DMS79 treated with DMSO at 0.1 percent for 48 hours (cell line): ENCODE measurements around the gene CXCR6.

ENCODE experiments used
- DNase-seq: peaks from one replicate; lab custom pipeline; 2025; lab: John Stamatoyannopoulos, UW

Gene CXCR6

DNA sequence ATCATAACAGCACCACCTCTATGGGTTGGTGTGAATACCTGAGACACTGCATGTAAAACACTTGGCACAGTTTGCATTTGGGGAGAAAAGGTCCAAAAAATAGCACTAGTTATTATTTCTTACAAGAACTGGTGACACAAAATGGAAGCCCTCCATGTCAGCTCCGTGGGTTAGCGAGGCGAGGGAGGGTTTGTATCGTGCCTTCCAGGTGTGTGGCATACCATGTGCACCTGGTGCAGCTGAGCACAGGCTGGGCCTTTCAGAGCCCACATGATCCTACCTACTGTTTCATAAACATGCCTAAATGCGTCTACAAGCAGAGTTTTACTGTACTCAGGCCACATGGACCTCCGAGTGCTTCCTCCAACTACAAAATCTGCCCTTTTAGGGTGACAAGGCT, 5.6 kb downstream of the CXCR6 start:
- DNase-seq, result no peak

DNA sequence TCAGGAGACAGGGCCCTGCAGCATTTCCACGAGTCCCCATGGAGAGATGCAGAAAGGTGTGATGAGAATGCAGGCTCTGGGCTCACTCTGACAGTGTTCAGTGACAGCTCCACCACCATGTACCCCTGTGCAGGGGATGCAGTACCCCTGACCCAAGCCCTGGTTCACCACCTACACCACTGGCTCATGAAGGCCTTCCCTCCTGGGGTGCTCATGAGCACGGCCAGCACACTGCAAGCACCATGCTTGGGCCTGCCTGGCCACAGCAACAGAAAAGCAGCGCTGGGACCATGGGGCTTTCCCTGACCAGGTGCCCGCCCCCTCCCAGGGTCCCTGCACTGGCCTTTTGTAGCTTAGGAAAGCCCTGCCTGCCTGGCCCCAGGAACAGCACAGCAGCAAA, 6.2 kb downstream of the CXCR6 start:
- no peak for DNase-seq

DNA sequence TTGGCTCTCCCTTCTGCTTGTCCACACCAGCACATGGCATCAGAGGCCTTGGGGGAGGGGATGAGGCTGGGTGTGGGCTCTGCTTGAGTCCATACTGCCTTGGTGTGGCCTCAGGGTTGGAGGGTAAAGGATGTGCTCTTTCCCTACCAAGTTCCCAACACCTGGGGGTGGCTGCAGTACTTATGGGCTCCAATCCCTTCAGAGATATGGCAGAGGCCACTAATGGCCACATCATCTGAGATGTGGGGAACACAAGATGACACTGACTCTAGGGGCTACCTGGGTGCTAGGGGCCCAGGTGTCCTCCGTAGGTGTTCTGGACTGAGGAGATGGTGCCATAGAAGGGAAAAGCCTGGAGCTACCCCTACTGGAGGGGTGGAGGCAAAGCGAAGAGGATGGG, 6.9 kb downstream of the CXCR6 start:
- no peak for DNase-seq

DNA sequence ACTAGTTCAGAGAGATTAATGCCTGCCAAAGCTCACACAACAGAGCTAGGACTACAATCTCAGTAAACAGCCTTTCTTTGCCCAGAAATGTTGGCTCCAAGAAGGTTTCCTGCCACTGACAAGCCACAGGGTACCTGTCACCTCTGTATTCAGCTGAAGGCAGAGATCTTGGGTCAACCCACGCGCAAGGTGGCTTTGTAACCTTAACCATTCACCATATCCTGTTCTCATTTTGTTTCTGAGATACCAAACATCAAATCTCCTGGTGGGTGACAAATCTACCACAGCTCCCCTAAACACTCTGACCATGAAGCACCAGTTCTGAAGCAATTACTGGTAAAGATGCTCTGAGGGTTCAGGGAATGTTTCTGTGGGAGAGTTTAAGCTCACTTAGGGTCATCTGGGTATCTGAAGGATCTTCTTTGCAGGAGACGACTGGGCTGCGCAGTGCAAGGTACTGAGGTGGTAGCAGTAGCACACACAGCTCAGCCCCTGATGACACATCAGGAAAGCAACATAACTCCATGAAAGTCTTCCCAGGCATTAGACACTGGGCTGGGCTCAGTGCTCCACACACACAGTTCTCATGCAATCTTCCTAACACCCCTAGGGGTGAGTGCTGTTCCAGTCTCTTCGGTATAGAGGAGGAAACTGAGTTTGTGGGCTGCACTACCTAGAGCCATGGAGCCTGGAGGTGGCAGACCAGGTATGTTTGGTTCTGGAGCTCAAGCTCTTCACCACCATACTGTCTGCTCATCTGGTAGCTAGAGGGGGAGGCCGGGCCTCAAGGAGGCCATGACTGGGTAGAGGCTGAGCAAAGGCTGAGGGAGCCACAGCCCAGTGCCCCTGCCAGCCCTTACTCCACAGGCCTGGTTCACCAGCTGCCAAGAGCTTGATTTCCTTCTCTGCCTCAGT, 7.7 kb downstream of the CXCR6 start:
- no peak for DNase-seq

DNA sequence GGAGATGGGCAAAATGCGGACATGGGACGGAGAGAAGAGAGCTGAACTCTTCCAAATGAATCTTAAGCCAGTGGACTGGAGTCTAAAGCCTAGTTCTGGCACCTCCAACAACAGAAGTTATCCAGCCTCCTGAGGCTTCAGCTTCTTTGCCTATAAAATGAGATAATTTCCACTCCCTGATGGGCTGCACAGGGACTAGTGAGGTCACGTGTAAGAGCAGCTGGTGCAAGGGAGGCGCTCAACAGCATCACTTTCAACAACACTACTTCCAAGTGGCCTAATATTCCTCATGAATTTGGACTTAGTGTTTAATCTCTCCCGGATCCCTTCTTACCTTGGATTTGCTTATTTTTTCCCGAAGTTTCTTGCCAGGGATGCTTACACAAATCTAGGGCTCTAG, 8.7 kb downstream of the CXCR6 start:
- DNase-seq, result no peak

DNA sequence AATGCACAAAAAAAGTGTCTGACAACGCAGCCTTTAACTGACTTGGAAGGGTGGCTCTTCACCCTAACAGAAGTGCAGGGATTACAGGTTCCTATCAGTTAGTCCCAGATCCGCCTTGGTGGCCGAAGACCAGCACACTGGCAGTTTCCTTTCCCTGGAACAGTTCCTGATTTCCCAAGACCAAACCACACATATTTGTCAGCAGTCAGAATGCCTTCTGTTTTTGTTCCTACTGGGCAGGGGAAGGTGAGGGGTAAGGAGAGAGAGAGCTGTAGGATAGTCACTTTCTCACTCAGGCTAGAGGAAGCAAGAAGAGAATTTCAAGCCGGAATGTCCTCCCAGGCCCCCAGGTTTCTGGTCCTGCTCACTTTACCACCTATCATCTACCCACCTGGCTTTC, 9.2 kb downstream of the CXCR6 start:
- no peak for DNase-seq

DNA sequence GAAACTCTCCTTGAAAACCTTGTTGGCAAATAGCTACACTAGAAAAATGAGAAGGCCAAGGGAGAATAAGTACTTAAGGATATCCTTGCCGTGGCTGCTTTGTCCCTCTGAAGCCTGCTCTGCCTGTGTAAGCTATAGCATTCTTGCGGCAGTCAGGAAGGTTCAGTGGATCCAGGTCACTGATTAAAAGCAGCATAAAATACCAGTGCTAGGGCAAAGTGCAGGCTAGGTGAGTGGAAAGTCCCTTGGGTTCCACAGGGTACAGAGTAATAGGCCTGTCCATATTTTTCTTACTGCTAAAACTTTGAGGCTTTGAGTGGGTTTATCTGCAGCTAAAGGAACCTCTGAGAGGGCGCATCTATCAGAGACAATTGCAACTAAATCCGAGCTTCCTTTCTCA, 10.3 kb downstream of the CXCR6 start:
- DNase-seq, result no peak

DNA sequence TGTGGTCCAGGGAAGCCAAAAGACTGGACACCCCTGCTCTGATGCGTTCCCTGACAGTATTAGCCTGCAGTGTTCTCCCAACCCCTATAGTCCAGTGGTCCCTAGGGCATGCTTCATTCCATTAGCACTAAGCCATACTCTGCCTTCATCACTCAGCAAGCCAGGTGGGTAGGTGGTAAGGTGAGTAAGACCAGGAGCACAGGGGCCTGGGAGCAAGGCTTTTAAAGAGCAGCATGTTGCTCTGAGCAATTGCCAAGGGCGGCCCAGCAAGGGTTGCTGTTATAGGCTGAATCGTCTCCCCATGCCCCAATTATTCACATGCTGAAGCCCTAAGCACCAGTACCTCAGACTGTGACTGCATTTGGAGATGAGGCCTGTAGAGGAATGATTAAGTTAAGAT, 11.0 kb downstream of the CXCR6 start:
- DNase-seq, result no peak

DNA sequence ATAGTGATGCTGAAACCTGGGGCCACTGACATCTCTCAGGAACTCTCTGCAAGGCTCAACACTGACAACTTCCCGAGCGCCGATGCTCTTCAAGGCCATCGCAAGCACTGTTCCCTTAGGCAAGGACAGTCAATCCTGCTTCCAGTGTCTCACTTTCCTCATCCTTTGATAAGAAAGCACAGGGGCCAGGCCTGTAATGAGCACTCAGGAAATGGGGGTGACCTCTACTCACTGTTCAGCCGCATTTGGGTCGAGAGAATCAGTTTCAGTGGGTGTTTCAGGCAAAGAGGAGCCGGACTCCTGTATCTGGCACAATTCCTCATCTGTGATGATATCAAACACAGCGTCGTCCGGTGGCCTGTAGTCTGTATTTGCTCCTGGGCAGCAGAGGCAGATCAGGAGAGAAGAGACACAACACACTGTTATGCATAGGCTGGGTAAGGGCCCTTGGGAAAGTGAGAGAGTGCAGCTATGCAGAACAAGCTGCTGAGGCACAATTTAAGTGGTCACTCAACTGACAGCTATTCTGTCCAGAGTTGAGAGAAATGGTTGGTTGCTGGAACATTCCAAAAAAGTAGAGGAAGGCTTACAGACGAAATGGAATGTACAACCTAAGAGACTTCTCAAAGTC, 11.9 kb downstream of the CXCR6 start:
- no peak for DNase-seq

DNA sequence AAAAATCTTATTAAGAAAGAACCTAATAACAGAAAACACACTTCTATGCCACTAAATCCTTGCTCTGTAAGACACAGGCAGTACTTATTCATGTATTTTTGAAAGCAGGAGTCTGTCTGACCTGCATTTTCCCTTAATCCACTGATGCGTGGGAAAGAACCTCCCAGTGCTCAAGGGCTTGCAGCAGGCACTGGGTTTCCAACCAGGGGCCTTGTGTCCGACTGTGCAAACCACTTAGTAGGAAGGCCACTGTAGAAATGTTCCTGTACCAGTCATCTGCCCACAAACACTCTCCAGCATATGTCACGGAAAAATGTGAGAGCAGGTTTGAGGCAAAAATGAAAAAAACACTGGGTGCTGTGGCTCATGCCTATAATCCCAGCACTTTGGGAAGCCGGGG, 12.4 kb downstream of the CXCR6 start:
- no peak for DNase-seq

DNA sequence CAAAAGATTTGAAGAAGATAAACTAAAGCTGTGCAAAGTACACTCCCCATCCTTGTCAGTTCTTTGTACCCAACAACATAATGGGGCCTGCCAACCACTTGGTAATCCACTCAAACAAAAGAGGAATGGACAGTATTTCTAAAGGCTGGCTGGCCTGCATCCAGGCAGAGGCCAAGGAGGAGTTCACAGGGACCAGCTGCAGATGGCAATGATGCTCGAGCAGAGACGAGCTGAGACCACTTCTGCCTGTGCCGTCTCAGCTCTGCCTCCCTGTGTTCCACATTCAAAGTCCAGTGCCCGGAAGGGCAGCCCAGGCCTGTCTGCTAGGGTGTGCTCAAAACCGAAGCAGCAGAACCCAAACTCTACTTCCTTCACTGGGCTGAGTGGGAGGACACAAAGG, 14.3 kb downstream of the CXCR6 start:
- DNase-seq, result peak; percentile 3

DNA sequence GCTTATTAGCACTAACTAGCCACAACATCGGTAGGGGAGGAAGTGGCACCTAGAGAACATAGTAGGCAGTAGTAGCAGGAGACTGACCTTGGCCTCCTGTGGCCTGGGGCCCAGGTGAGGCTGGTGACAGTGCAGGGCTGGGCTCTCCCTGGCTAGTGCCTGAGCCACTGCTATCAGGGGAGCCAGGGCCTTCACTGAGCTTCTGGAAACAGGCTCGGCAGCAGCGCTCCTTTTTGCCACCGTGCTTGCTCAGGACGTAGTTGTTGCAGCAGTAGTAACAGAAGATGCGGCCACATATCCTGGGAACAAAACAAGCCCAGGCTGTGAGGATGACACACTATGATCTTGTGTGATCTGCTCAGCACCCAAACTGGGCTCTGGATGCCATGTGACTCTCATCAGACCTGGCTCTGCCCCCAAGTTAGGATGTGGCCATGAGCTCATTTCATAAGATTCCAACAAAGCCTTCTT, 15.1 kb downstream of the CXCR6 start:
- no peak for DNase-seq

DNA sequence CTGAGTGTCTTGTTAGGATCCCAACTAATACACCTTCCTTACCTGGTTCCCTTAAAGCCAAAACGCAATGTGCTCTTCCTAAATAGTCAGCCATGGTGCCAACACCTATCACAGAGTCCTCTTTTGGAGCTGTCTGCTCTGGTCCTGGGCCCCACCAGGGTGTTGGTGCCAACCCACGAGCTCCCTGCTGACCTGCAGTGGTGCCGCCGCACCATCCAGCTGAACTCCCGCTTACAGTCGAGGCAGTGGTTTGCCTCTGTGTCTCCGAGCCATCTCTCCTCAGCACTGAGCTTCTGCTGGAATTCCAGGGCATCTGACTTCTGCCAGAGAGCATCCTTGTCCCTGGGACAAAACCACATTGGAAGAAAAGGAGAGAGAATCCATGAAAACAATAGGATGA, 15.9 kb downstream of the CXCR6 start:
- DNase-seq, result no peak

DNA sequence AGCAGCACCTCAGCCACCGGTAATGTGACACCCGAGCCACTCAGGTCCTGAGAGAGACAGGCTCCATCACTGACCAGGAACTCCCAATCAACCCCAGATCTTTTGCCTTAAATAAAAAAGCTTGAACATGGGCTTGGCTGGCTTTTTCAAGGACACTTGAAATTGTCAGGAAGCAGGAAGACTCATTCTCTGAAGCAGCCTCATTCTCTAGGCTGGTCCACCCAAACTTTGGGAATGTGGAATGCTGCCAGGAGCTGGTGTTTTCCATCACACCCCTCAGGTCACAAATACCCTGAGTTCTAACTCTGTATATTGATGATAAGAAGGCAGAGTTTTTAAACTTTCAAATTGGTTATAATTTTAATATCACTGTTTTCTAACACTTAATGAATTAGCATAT, 17.0 kb downstream of the CXCR6 start:
- DNase-seq, result no peak

DNA sequence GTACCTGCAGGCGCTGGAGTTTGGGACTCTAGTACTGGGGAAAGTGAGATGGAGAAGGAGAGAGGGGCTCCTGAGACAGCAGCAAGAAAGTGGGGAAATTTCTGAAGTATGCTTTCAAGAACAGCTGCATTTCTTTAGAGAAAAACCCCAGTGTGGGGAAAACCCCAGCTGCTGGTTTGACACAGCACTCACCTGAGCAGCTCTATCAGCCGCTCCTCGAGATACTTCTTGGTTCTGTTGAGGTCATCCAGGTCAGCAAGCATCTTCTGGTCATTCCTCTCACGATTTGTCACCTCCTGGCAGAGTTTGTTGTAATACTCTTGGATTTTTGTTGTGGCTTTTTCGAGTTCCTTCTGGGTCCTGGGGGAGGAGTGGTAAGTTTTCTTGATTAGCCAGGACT, 18.8 kb downstream of the CXCR6 start:
- no peak for DNase-seq

DNA sequence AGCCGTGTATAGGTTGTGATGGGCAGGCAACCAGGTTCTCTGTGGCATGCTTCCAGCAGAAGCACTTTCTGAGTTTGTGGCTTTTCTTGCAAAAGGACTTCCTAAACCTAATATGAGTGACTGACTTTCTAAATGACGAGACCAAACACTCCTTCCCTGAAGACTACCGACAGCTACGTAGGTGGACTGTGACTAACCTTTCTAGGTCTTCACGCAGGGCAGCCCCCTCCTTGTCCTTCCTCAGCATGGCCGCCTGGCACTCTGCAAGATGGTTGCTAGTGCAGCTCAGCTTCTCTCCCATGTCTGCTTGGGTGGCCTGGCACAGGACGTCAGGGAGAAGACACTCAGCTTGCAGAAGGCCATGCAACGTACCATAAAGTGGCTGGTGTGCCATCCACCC, 20.9 kb downstream of the CXCR6 start:
- no peak for DNase-seq

DNA sequence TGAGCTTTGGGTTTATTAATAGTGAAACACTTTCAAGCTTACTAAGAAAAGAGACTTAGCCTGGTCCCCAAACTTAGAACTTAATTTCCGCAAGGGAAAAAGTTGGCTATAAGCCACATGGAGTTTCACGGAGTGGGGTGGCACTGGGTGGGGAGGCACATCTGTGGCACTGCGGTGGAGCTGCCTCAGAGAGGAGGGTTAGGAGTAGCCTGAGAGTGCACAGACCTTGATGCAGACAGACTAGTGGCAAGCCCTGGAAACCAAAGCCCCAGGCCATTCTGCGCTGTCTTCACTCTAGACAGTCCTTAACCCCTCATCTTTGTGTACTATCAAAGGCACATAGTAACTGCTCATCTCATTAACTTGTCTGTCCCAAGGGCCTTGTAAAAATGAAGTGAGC, 22.0 kb downstream of the CXCR6 start:
- no peak for DNase-seq

DNA sequence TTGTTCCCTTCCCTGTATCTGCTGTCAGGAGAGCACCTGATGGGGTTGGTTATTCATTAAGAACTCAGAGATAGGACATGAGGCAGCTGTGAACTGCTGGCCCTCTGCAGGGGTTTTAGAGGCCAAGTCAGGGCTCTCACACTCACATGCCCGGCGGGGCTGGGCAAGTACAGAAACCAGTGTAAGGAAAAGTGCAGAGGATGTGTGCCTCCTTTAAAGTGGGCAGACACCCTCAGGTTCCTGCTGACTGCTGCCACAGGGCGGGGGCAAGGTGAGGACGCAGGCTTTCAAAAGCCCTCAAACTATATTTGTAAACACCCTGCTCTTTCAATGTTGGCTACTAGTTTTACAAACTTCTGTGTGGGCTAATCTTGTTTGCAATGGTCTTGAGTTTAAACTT, 22.4 kb downstream of the CXCR6 start:
- DNase-seq, result no peak

DNA sequence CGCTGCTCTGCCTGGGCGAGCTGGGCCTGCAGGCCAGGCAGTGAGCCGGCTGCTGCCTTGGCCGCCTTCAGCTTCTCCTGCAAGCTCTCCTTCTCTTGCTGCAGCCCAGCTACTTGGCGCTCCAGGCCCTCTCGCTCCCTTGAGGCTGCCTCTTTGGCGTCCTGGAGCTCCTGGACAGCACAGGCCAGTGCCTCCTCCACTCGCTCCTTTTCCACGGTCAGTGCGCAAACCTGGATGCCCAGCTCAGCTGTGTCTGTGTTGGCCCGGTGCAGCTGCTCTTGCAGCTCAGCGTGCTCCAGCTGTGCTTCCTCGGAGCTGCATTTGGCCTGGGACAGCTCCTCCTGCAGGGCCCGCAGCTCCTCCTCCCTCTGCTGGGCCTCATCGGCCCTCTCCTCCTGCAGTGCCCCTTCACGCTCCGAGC, 23.1 kb downstream of the CXCR6 start:
- no peak for DNase-seq

DNA sequence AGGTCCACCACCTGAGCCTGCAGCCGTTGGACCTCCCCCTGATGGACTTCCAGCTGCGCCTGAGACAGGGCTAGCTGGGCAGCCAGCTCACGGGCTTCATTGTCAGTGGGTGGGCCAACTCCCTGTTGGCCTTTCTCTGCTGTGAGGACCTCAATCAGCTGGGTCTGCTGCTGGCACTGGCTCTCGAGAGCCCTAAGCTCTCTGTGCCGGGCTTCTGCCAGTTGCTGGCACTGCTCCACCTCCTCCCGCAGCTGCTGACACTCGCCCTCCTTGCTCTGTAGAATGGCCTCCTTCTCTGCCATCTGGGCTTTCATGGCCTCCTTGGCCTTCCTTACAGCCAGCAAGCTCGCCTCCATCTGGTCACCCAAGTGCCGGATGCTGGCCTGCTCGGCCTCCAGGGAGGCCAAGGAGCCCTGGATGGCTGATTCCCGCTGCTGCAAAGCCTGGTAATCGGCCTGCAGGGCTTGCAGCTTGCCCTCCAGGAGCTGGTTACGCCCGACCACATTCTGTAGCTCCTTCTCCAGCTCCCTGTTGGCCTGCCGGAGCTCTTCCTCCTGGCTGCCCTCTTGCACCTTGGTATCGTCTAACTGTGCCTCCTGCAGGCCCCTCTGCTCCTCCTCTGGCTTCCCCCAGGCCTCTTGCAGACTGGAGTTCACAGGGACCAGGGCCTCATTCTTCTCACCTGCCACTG, 23.8 kb downstream of the CXCR6 start:
- peak; percentile 31 for DNase-seq

DNA sequence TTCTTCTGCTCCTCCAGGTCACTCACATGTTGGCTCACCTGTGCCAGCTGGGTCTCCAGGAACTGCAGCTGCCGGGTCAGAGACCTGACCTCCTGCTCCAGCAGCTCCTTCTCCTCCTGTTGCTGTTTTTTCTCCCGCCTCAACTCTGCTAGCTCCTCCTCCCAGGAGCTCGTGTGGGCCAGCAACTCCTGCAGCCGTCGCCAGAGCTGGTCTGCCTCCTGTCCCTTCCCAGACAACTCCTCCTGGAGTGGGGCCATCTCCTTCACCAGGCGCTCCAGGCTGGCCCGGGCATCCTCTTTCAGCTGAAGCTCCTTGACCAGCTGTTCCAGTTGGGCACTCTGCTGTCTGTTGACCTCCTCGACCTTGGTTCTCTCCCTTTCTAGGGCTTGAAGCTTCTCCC, 24.5 kb downstream of the CXCR6 start:
- DNase-seq, result no peak

DNA sequence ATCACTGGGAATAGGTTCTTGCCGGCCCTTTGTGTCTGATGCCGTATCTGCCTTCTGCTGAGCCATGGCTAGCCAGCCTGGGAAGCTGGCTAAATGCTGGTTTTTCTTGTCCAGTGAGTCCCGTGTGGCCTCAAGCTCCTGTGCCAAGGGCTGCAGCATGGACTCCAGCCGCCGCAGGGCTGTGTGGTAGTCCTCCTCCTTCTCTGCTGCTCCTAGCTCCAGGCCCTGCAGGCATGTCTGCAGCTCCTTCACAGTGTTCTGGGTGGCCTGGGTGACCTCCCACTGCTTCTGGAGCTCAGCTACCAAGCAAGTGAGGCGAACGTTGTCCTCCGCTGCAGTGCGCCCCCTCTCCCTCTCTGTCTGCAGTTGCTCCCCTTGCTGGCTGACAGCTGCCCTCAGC, 24.9 kb downstream of the CXCR6 start:
- no peak for DNase-seq

DNA sequence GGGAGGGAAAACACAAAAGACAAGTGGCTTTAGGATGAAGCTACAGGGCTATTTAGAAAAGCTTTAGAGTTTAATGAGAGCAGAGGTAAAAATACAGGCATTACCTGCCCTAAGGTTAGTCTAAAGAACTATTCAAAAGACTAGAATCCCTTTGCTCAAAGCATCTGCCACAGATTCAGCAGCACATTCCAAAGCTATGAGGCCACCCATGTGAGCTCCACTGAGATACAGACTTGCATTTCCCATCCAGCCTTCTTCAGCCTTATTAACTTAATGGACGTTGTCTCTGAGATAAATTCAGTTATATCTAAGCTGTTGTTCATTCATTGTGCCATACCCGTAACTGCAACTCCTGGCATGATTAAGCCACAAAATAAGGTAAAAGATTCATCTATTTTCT, 25.4 kb downstream of the CXCR6 start:
- no peak for DNase-seq
